ENCODE measurements around the gene LEMD2. TPM values are rescaled to one million over a fixed set of nuclear protein-coding genes. Genes with fewer than 3 reads are reported as not detected.

Gene LEMD2
- polyA plus RNA-seq, 1 of the 3 experiments (the other 2 are of a cell fraction): 56.5 TPM

DNA sequence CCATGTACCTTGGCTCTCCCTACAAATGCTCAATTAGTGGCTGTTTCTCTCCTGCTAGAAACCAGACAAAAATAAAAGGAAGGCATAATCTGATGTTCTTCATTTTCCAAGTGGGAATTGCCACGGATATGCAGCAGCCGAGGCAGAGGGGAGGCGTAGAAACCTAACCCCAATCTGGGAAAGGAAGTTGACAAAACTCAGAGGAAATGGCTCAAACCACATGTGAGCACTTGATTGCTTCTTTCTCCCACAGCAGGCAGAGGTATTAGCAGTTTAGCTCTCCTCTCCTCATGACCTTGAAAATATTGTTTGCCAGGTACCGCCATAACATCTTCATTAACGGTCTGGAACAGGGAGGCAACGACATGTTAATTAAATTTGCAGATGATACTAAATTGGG lies 18.7 kb upstream of the LEMD2 start:
- Histone ChIP-seq H3K4me2 (no peak overlapping the region), H3K9me2 (no peaks in the 10 kb centered on the region), H3K4me1 (ENCODE audit: control insufficient read depth in 1 of 2, insufficient read depth in 2 of 2, low read depth in 1 of 2, low read length in 1 of 2) (peaks cover 0 to 21% of the 10 kb centered on the region in 2 experiments; a peak in 2 of 4 replicates), H3K79me2 (ENCODE audit: insufficient read depth) (no peaks in the 10 kb centered on the region), H3K9ac (no peak overlapping the region), H3K27ac (ENCODE audit: low read depth in 2 of 2, low read length in 1 of 2) (no peak overlapping the region), H2AFZ (ENCODE audit: low read depth) (no peak overlapping the region), H3K4me3 (ENCODE audit: low read depth in 2 of 2, low read length in 1 of 2) (no peak overlapping the region), H3F3A (replicated peaks; ENCODE audit: insufficient read depth) (no peaks in the 10 kb centered on the region), H4K20me1 (ENCODE audit: insufficient read depth) (0 out of 2 replicates have a peak, but pooled peaks cover 2% of the 10 kb centered on the region), H3K9me3 (no peaks in the 10 kb centered on the region), H3K27me3 (ENCODE audit: insufficient read depth) (peaks cover 27% of the 10 kb centered on the region; the same call in 1 of the 2 replicates), H3K36me3 (replicated peaks in 1 of 2; ENCODE audit: control insufficient read depth in 1 of 2, insufficient read depth in 2 of 2, low read length in 1 of 2) (no peaks in the 10 kb centered on the region)
- no peak for DNase-seq
- CTCF ChIA-PET: interaction anchor here (1.2 to 2.0 kb wide), 3 partner anchors 9 to 247 kb away, joined by 3 to 7 read pairs (median 3); no protein-coding TSS in a partner anchor
- POLR2A ChIA-PET: no interaction called here
- 47% methylated on average over 6 of the region's 6 CpGs for WGBS (ENCODE audit: low lambda C conversion rate)
- TF ChIP-seq FOXJ3 (CRISPR knock-in tag; IDR thresholded peaks at IDR 0.05) (no peak), SIN3A (IDR thresholded peaks at IDR 0.05; ENCODE audit: borderline replicate concordance, low read depth, low read length) (no peak)

GRCh38 chr6:33806841-33807240 lies 17.9 kb upstream of the LEMD2 start:
- no peaks in the 10 kb centered on the region for H4K20me1 ChIP-seq (ENCODE audit: insufficient read depth)
- H3K4me3 ChIP-seq (ENCODE audit: low read depth in 2 of 2, low read length in 1 of 2): no peak overlapping the region
- no peak overlapping the region for H3K4me2 ChIP-seq
- H3K79me2 ChIP-seq (ENCODE audit: insufficient read depth): no peaks in the 10 kb centered on the region
- no peaks in the 10 kb centered on the region for H3K36me3 ChIP-seq (replicated peaks in 1 of 2; ENCODE audit: control insufficient read depth in 1 of 2, insufficient read depth in 2 of 2, low read length in 1 of 2)
- no peak for DNase-seq
- H3K9me3 ChIP-seq: no peaks in the 10 kb centered on the region
- no peak overlapping the region for H3K9ac ChIP-seq
- POLR2A ChIA-PET: interaction anchor here (1.2 kb wide), 1 partner anchor 18 kb away, joined by 3 read pairs; the partner anchor contains the start of gene LEMD2
- H3K27me3 ChIP-seq (ENCODE audit: insufficient read depth): peaks cover 27% of the 10 kb centered on the region; the same call in 1 of the 2 replicates
- CTCF ChIA-PET: interaction anchor here (1.2 to 2.0 kb wide), 5 partner anchors 9 to 248 kb away, joined by 3 to 7 read pairs (median 4); no protein-coding TSS in a partner anchor
- H2AFZ ChIP-seq (ENCODE audit: low read depth): no peak overlapping the region
- 57% methylated on average over 7 of the region's 9 CpGs for WGBS (ENCODE audit: low lambda C conversion rate)
- H3K4me1 ChIP-seq (ENCODE audit: control insufficient read depth in 1 of 2, insufficient read depth in 2 of 2, low read depth in 1 of 2, low read length in 1 of 2): peaks cover 0 to 18% of the 10 kb centered on the region in 2 experiments; a peak in 2 of 4 replicates
- H3K9me2 ChIP-seq: no peaks in the 10 kb centered on the region
- TF ChIP-seq EP300 (IDR thresholded peaks at IDR 0.05; ENCODE audit: borderline replicate concordance in 1 of 2, low read depth in 1 of 2, low read length in 1 of 2) (no peak), SMC3 (IDR thresholded peaks at IDR 0.05; ENCODE audit: low read depth, low read length) (no peak), RFX5 (IDR thresholded peaks at IDR 0.05; ENCODE audit: low read length) (no peak), NRF1 (IDR thresholded peaks at IDR 0.05; ENCODE audit: low read depth, low read length) (no peak), TCF12 (IDR thresholded peaks at IDR 0.05) (no peak), CHD2 (IDR thresholded peaks at IDR 0.05; ENCODE audit: low read length, partially characterized antibody) (no peak)
- no peaks in the 10 kb centered on the region for H3F3A ChIP-seq (replicated peaks; ENCODE audit: insufficient read depth)
- H3K27ac ChIP-seq (ENCODE audit: low read depth in 2 of 2, low read length in 1 of 2): no peak overlapping the region

DNA sequence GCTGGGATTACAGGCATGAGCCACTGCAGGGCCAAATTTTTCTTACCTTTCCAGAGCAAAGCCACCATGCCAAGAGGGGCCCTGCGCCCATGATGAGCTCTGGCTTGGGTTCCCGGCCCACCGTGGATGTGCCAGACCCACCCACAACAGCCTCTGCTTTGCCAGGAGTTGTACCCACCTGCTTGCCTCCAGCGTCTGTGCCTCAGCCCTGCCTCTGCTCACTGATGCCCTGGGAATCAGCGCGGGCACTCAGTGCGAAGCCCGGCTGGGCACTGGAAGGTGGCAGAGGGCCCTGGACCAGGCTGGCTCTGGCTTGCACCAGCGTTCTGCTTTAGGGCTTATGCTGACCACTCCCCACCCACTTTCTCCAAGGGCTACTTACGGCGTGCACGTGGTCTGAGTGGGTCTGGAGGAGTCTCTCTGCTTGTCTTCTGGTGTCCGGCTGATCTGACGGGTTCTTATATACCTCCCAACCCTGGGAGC lies 14.7 kb upstream of the LEMD2 start, which contains the start of gene MLN:
Gene MLN, minus strand, starts transcription at position 433 of the 483 bp plus-strand sequence. CDS start 2,840 bp downstream, outside the sequence.
- ChIA-PET CTCF (interaction anchor here (1.0 kb wide), 1 partner anchor 25 kb away, joined by 3 read pairs; no protein-coding TSS in a partner anchor), POLR2A (no interaction called here)
- H3K4me1 ChIP-seq (ENCODE audit: control insufficient read depth in 1 of 2, insufficient read depth in 2 of 2, low read depth in 1 of 2, low read length in 1 of 2): peaks cover 0 to 29% of the 10 kb centered on the region in 2 experiments; a peak in 1 of 4 replicates
- WGBS (ENCODE audit: low lambda C conversion rate): 84% methylated on average over 5 of the region's 14 CpGs
- H3K9me2 ChIP-seq: no peaks in the 10 kb centered on the region
- TF ChIP-seq, protein P1, sequence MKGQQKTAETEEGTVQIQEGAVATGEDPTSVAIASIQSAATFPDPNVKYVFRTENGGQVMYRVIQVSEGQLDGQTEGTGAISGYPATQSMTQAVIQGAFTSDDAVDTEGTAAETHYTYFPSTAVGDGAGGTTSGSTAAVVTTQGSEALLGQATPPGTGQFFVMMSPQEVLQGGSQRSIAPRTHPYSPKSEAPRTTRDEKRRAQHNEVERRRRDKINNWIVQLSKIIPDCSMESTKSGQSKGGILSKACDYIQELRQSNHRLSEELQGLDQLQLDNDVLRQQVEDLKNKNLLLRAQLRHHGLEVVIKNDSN (IDR thresholded peaks at IDR 0.05; ENCODE audit: borderline replicate concordance, low read depth): no peak
- TF ChIP-seq FOXJ3 (CRISPR knock-in tag; IDR thresholded peaks at IDR 0.05) (no peak), MEF2A (IDR thresholded peaks at IDR 0.05; ENCODE audit: borderline replicate concordance, low read depth) (no peak), NFIC (IDR thresholded peaks at IDR 0.05; ENCODE audit: borderline replicate concordance) (no peak), RAD21 (IDR thresholded peaks at IDR 0.05; ENCODE audit: low read length) (no peak), YY1 (IDR thresholded peaks at IDR 0.05; ENCODE audit: low read depth) (no peak)
- TF ChIP-seq, protein P2, sequence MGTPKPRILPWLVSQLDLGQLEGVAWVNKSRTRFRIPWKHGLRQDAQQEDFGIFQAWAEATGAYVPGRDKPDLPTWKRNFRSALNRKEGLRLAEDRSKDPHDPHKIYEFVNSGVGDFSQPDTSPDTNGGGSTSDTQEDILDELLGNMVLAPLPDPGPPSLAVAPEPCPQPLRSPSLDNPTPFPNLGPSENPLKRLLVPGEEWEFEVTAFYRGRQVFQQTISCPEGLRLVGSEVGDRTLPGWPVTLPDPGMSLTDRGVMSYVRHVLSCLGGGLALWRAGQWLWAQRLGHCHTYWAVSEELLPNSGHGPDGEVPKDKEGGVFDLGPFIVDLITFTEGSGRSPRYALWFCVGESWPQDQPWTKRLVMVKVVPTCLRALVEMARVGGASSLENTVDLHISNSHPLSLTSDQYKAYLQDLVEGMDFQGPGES (IDR thresholded peaks at IDR 0.05; ENCODE audit: low read depth, low read length): no peak
- TF ChIP-seq, protein P3, sequence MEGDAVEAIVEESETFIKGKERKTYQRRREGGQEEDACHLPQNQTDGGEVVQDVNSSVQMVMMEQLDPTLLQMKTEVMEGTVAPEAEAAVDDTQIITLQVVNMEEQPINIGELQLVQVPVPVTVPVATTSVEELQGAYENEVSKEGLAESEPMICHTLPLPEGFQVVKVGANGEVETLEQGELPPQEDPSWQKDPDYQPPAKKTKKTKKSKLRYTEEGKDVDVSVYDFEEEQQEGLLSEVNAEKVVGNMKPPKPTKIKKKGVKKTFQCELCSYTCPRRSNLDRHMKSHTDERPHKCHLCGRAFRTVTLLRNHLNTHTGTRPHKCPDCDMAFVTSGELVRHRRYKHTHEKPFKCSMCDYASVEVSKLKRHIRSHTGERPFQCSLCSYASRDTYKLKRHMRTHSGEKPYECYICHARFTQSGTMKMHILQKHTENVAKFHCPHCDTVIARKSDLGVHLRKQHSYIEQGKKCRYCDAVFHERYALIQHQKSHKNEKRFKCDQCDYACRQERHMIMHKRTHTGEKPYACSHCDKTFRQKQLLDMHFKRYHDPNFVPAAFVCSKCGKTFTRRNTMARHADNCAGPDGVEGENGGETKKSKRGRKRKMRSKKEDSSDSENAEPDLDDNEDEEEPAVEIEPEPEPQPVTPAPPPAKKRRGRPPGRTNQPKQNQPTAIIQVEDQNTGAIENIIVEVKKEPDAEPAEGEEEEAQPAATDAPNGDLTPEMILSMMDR (IDR thresholded peaks at IDR 0.05): no peak
- H3K36me3 ChIP-seq (replicated peaks in 1 of 2; ENCODE audit: control insufficient read depth in 1 of 2, insufficient read depth in 2 of 2, low read length in 1 of 2): no peaks in the 10 kb centered on the region
- H3K9me3 ChIP-seq: no peaks in the 10 kb centered on the region
- H3K9ac ChIP-seq: no peak within 1 kb of the TSS
- H3K4me3 ChIP-seq (ENCODE audit: low read depth in 2 of 2, low read length in 1 of 2): no peak within 1 kb of the TSS
- no peaks in the 10 kb centered on the region for H3K79me2 ChIP-seq (ENCODE audit: insufficient read depth)
- H3K4me2 ChIP-seq: no peak within 1 kb of the TSS
- no peaks in the 10 kb centered on the region for H3F3A ChIP-seq (replicated peaks; ENCODE audit: insufficient read depth)
- H3K27me3 ChIP-seq (ENCODE audit: insufficient read depth): peaks cover 15% of the 10 kb centered on the region; the same call in 1 of the 2 replicates
- H2AFZ ChIP-seq (ENCODE audit: low read depth): no peak within 1 kb of the TSS
- no peak within 1 kb of the TSS for H3K27ac ChIP-seq (ENCODE audit: low read depth in 2 of 2, low read length in 1 of 2)
- no peak for DNase-seq
- no peaks in the 10 kb centered on the region for H4K20me1 ChIP-seq (ENCODE audit: insufficient read depth)
